ENCODE results near the gene SAPCD2. TPM values are rescaled to one million over a fixed set of nuclear protein-coding genes. Genes with fewer than 3 reads are reported as not detected.

The SAPCD2 gene
- total and polyA plus RNA-seq, 2 of the 8 experiments (the other 6 are each of a cell fraction or from before 2014, with no cell fraction given): 12.7 to 32.1 TPM

DNA sequence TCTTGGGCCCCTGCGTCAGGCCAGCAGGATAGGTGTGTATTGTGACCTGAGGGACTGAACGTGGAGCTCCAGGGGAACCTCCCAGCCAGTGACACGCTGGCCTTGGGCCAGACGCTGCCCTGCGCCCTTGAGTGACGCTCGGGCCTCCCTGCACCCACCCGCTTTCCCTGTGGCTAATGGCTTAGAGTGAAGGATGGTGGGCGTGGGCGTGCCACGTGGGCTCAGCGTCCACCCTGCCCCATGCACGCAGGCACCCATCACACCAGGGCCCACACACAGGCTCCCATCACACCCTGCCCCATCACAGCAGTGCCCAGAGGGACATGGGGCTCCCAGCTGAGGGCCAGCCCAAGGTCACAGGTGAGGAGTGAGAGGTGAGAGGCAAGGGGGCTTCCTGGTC, 33.3 kb downstream of the SAPCD2 start:
- no peak overlapping the region for H4K8ac ChIP-seq (ENCODE audit: extremely low read depth, insufficient read depth, low read length)
- peaks cover 0 to 2% (median 0%) of the 10 kb centered on the region in 4 experiments; a peak in 4 of 7 replicates for H3K4me1 ChIP-seq (replicated peaks in 1 of 4; ENCODE audit: control insufficient read depth in 3 of 4, insufficient read depth in 4 of 4, low read length in 3 of 4)
- no peak overlapping the region for H3K9ac ChIP-seq (replicated peaks in 1 of 4; ENCODE audit: extremely low read depth in 1 of 4, low read depth in 3 of 4, low read length in 3 of 4)
- H3K23me2 ChIP-seq (ENCODE audit: low read depth, low read length): no peaks in the 10 kb centered on the region
- H2BK120ac ChIP-seq (replicated peaks; ENCODE audit: low read depth, low read length): no peak overlapping the region
- no peak overlapping the region for H3K27ac ChIP-seq (ENCODE audit: low read depth, low read length)
- peaks cover 0 to 3% (median 0%) of the 10 kb centered on the region in 4 experiments; a peak in 1 of 8 replicates for H3K36me3 ChIP-seq (ENCODE audit: control insufficient read depth in 2 of 4, insufficient read depth in 4 of 4, low read length in 3 of 4)
- CTCF ChIA-PET (ENCODE audit: partially characterized antibody): interaction anchor here (0.7 to 4.2 kb wide), 16 partner anchors 8 to 198 kb away, joined by 3 to 65 read pairs (median 16); partner anchors contain the start of genes ABCA2, CLIC3, PTGDS and SAPCD2
- no peak overlapping the region for H3K4me3 ChIP-seq (ENCODE audit: extremely low read depth in 1 of 4, insufficient read depth in 2 of 4, low read depth in 3 of 4, low read length in 4 of 4)
- H2AK5ac ChIP-seq (ENCODE audit: low read depth, low read length): no peak overlapping the region
- H3K23ac ChIP-seq (ENCODE audit: insufficient read length): no peak overlapping the region
- H3K56ac ChIP-seq (replicated peaks; ENCODE audit: insufficient read length, low read depth, low read length): no peak overlapping the region
- H3K27me3 ChIP-seq (replicated peaks in 1 of 4; ENCODE audit: control insufficient read depth in 3 of 4, extremely low read depth in 1 of 4, insufficient read depth in 3 of 4, low read length in 3 of 4): no peaks in the 10 kb centered on the region; a peak in 3 of 7 replicates
- H3K79me1 ChIP-seq (ENCODE audit: low read depth, low read length): no peaks in the 10 kb centered on the region
- no peaks in the 10 kb centered on the region for H3K9me3 ChIP-seq (ENCODE audit: insufficient read depth in 2 of 2, low read depth in 1 of 2, low read length in 1 of 2)
- peaks cover 2 to 5% of the 10 kb centered on the region in 2 experiments for H4K20me1 ChIP-seq (replicated peaks in 1 of 2; ENCODE audit: control insufficient read depth in 1 of 2, insufficient read depth in 2 of 2, low read length in 2 of 2)
- POLR2A ChIA-PET (ENCODE audit: partially characterized antibody): interaction anchor here (1.0 to 1.8 kb wide), 2 partner anchors 10 to 27 kb away, joined by 3 to 5 read pairs; no protein-coding TSS in a partner anchor
- H2BK20ac ChIP-seq (ENCODE audit: low read length): no peak overlapping the region
- no peak overlapping the region for H4K91ac ChIP-seq (replicated peaks; ENCODE audit: insufficient read length, low read length)
- no peak overlapping the region for H2BK12ac ChIP-seq (ENCODE audit: low read depth, low read length)
- DNase-seq (ENCODE audit: low read depth in 1 of 2, low spot score in 2 of 2) (no peak), FAIRE-seq (no peak)
- no peak overlapping the region for H3K14ac ChIP-seq (ENCODE audit: insufficient read length)
- H2BK15ac ChIP-seq (ENCODE audit: low read length): no peak overlapping the region
- H3K18ac ChIP-seq (ENCODE audit: extremely low read depth, low read length): no peak overlapping the region
- H2AFZ ChIP-seq (ENCODE audit: low read length): no peak overlapping the region
- H2BK5ac ChIP-seq (ENCODE audit: low read depth, low read length): no peak overlapping the region
- no peak overlapping the region for H4K5ac ChIP-seq (ENCODE audit: insufficient read length, low read depth, low read length)
- no peak overlapping the region for H3K4ac ChIP-seq (replicated peaks; ENCODE audit: insufficient read length, low read depth, low read length)
- no peaks in the 10 kb centered on the region for H3K79me2 ChIP-seq (ENCODE audit: control insufficient read depth in 1 of 2, insufficient read depth in 2 of 2, low read length in 2 of 2)
- no peak overlapping the region for H3K4me2 ChIP-seq (ENCODE audit: insufficient read depth in 1 of 2, low read depth in 2 of 2, low read length in 2 of 2)
- WGBS, 2 experiments (ENCODE audit: extremely low coverage in 1 of 2, insufficient coverage in 1 of 2, insufficient read length in 1 of 2, insufficient replicate concordance in 2 of 2, low coverage in 1 of 2, low lambda C conversion rate in 2 of 2, missing lambda C conversion rate in 1 of 2): 89% methylated on average over 10 of the region's 13 CpGs; no CpG with 5 or more reads in 1 of the 2 experiments
- TF ChIP-seq CHD1 (IDR thresholded peaks at IDR 0.05; ENCODE audit: low read depth, low read length) (no peak), SRF (IDR thresholded peaks at IDR 0.05; ENCODE audit: low read depth, low read length) (no peak), BRCA1 (IDR thresholded peaks at IDR 0.05; ENCODE audit: low read depth, low read length) (no peak), JUN (IDR thresholded peaks at IDR 0.05; ENCODE audit: low read depth, low read length) (no peak), MAFK (IDR thresholded peaks at IDR 0.05; ENCODE audit: low read depth, low read length) (no peak), POLR2A (IDR thresholded peaks at IDR 0.05; ENCODE audit: control extremely low read depth in 1 of 2, low read depth in 2 of 2, low read length in 2 of 2) (no peak), SUZ12 (IDR thresholded peaks at IDR 0.05; ENCODE audit: low read length) (no peak), SIN3A (conservative IDR thresholded peaks at IDR 0.05 in 1 of 2, IDR thresholded peaks at IDR 0.05 in 1 of 2; ENCODE audit: low read depth in 1 of 2, low read length in 2 of 2) (no peak), SAP30 (IDR thresholded peaks at IDR 0.05; ENCODE audit: insufficient read depth, insufficient replicate concordance, low read length) (no peak), RNF2 (IDR thresholded peaks at IDR 0.05; ENCODE audit: borderline replicate concordance, low read depth, low read length, missing control alignments, poor library complexity, severe bottlenecking) (no peak), SIRT6 (IDR thresholded peaks at IDR 0.05; ENCODE audit: low read length) (no peak), SP4 (IDR thresholded peaks at IDR 0.05; ENCODE audit: low read length) (no peak), ASH2L (IDR thresholded peaks at IDR 0.05; ENCODE audit: low read length) (no peak), KDM5A (IDR thresholded peaks at IDR 0.05; ENCODE audit: low read length) (no peak), CBX5 (IDR thresholded peaks at IDR 0.05; ENCODE audit: low read depth, low read length) (no peak)
